HK-2 (cell line): ENCODE data around the gene DGUOK.

Source experiments
- DNase-seq: peaks from one replicate; pipeline ENCODE4 v3.0.0-alpha.2; 2018; ENCODE audit not compliant: unreplicated experiment

Gene DGUOK

GRCh38 chr2:73997813-73998212 is 71.1 kb downstream of the DGUOK start:
- no peak for DNase-seq

GRCh38 chr2:73998451-73998850 is 71.8 kb downstream of the DGUOK start:
- no peak for DNase-seq

- no peak for DNase-seq
Observed at GRCh38 chr2:73998933-73999332, 72.3 kb downstream of the DGUOK start.

GRCh38 chr2:73999881-74000597 is 73.4 kb downstream of the DGUOK start:
- DNase-seq, result peak; percentile 69

GRCh38 chr2:74000666-74001065 is 74.0 kb downstream of the DGUOK start:
- no peak for DNase-seq

GRCh38 chr2:74001121-74001520 is 74.4 kb downstream of the DGUOK start:
- DNase-seq, result no peak

- DNase-seq, result no peak
Observed at GRCh38 chr2:74001781-74002504, 75.3 kb downstream of the DGUOK start.

- peak; percentile 75 for DNase-seq
Observed at GRCh38 chr2:74002505-74003421, 76.1 kb downstream of the DGUOK start.

GRCh38 chr2:74003494-74004211 is 77.0 kb downstream of the DGUOK start:
- DNase-seq, result no peak

- no peak for DNase-seq
Observed at GRCh38 chr2:74004212-74005182, 77.8 kb downstream of the DGUOK start.

GRCh38 chr2:74005786-74006185 is 79.1 kb downstream of the DGUOK start:
- no peak for DNase-seq

- DNase-seq, result no peak
Observed at GRCh38 chr2:74006459-74006858, 79.8 kb downstream of the DGUOK start.

GRCh38 chr2:74007121-74007520 is 80.4 kb downstream of the DGUOK start:
- DNase-seq, result no peak

GRCh38 chr2:74007711-74008110 is 81.0 kb downstream of the DGUOK start:
- DNase-seq, result no peak
